GM20431 (cell line): ENCODE measurements around the gene MKNK1.

Source experiments
- in situ Hi-C: fragments of 300-500 bp; cut with MseI, MboI; formaldehyde crosslinking; loops from one replicate; pipeline ENCODE4 v1.15.0; 2020; ENCODE audit warnings: low sequenced_read_pairs; ENCODE audit not compliant: unreplicated experiment

The MKNK1 gene

GRCh38 chr1:46526691-46527291, 77.3 kb downstream of the MKNK1 start:
- in situ Hi-C loops = no loop called here

GRCh38 chr1:46526013-46526690, 77.9 kb downstream of the MKNK1 start:
- in situ Hi-C loops = no loop called here

DNA sequence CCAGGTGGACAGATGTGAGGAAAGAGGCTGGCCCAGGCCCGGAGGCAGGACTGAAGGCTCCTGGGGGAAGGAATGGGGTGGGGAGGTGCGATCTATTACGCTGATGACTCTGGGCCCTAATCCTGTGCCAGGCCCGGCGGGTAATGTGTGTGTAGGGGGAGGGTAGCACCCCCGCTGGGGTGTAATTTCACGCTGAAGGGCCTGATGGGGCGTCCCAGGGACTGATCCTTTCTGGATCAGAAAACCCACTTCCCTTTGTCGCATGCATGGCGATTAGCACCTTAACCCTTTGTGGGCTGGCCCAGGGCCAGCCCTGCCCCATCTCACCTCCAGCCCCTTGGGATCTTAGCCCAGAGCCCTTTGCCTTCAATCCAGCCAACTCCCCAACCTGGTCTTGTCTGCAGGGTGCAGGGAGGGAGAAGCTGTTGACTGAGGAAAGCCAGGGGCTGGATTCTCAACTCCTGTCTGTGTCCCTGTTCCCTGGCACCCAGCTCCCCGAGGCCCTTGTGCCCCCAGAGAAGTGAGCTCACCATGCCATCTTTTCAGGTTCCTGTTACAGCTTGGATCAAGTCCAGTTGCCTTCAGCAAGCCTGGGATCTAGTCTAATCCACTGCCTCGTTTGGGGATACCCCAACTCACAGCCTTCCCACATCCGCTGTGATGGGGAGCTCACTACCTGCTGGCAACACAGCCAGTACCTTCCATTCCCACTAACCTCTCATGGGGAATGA, 78.7 kb downstream of the MKNK1 start:
- in situ Hi-C loops = no loop called here

GRCh38 chr1:46524843-46525242, 79.2 kb downstream of the MKNK1 start:
- in situ Hi-C loops = no loop called here

DNA sequence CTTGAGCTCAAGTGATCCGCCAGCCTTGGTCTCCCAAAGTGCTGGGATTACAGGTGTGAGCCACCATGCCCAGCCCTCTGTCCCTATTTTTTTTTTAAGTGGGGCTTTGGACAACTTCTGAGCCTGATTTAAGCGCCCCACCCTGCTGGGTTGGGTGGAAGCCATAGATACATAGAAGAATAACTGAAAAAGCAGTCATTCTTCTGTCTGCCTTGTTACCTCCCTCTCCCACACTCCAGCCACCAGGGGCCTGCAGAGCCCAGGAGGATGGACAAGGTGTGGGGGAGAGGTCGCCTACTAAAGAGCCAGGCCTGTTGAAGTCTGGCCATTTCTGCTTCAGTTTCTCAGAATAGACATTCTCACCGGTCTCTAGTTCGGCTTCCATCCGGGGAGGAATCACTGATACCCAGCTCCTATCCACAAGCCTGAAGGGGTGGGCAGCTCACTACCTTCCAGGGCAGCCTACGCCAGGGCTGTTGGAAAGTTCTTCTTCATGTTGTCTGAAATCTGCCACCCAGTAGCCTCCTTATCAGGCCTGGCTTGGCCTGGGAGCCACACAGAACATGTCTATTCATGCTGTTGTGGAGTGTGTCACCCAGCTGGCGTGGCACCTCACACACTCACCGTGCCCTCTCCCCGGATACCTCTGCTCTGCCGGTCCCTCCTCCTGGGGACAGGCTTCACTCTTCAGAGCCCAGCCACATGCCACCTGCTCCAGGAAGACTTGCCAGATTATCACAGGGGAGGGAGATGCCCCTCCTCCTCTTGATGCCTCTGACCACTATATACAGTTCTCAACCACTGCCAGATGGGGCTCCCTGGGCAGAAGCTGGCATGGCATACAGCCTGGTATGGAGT, 80.3 kb downstream of the MKNK1 start:
- in situ Hi-C loops = no loop called here

- in situ Hi-C loops = no loop called here
Measured at GRCh38 chr1:46522969-46523320, 81.1 kb downstream of the MKNK1 start.

- in situ Hi-C loops = no loop called here
Measured at GRCh38 chr1:46522184-46522968, 81.7 kb downstream of the MKNK1 start.

- in situ Hi-C loops = no loop called here
Measured at GRCh38 chr1:46521414-46521813, 82.7 kb downstream of the MKNK1 start.

DNA sequence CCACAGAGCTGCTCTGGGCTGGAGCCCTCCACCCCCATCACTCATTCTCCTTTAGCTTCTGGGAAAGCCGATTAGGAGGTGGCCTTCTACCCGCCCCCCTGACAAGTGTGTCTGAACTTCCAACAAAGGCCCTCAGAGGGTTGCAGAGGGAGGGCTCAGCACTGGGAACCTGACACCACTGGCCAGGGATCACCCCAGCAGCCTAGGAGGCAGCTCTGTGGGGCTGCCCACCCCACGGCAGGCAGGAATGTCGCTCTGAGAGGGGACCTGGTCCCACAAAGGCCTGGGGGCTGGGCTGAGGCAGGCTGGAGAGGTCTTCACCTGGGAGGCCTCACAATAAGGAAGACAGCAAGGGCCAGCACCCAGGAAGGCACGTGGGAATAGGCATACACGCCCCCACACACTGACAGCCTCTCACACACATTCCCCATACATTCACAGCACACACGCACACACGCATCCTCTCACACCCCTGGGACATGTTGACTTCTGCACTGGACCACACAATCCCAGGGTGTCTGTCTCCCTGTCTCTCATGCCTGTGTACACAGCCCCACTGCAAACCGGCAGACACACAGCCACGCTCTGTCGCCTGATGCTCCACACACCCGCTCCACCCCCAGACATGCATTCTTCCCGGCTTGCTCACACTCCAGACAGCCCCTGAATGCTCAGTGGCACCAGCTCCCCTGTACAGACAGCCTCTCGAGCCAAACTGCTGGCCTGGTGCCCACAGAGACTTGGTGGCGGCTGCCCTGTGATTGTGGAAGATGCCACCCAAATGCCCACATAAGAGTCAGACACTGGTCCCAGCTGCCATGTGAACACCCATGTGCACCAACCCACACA, 83.8 kb downstream of the MKNK1 start:
- in situ Hi-C loops = no loop called here

- in situ Hi-C loops = no loop called here
Measured at GRCh38 chr1:46519209-46519608, 84.9 kb downstream of the MKNK1 start.

GRCh38 chr1:46517932-46518498, 86.1 kb downstream of the MKNK1 start:
- in situ Hi-C loops = no loop called here

DNA sequence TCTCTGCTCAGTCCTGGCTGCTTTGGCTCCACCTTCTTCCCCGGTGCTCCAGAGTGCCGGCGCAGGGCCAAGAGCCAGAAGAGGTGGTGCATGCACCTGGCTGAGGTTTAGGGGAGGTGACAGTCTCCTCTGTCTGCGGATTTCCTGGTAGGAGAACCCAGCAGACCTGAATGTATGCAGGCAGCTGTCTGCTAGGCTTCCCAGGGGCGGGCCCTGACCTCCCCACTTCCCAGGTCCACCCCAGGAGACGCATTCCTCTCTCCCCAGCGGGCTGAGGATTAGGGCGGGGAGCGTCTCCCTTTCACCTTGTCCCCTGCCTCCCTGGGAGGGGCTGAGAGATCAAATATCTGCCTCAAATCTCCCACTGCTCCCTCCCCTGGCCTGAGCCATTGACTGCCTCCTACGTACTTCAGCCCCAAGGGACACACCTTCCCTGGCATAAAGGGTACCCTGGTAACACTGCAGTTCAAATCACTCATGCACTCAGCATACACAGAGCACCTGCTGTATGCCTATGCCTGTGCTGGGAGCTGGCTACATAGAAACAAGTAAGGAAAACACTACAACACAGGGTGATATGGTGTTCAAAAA, 87.0 kb downstream of the MKNK1 start:
- in situ Hi-C loops = no loop called here

DNA sequence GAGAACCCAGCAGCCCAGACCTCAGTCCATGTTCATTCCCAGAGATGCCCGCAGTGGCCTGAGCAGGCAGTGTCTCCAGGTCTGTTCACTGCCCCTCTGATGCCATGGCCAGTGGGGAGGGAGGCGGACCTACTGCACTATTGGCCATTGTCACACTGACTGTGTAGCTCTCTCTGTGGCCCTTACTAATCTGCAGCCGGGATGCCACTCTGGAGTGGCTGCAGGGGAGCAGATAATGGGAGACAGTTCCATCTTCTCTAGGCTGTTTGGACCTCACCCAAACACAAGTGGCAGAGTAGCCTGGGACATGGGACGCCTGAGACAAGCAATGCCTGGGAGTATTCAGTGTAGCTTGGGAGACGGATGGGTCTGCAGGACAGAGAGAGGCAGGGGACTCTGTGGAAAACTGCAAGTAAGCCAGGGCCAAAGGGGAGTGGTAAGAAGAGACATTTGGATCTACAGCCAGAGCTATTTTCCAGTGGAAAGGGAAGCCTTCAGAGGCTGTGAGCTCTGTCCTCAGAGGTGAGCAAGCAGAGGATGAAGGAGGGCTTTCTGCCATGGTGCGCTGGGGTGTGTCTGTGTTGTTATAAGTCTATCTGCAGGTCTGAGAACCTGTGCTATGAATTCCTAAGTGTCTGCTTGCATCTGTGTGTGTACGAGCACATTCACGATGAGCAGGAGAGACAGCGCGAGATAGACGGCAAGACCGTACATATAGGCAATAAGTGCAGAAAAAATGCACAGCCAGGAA, 87.7 kb downstream of the MKNK1 start:
- in situ Hi-C loops = no loop called here

GRCh38 chr1:46515576-46515975, 88.5 kb downstream of the MKNK1 start:
- in situ Hi-C loops = no loop called here

GRCh38 chr1:46513536-46513935, 90.5 kb downstream of the MKNK1 start:
- in situ Hi-C loops = no loop called here

DNA sequence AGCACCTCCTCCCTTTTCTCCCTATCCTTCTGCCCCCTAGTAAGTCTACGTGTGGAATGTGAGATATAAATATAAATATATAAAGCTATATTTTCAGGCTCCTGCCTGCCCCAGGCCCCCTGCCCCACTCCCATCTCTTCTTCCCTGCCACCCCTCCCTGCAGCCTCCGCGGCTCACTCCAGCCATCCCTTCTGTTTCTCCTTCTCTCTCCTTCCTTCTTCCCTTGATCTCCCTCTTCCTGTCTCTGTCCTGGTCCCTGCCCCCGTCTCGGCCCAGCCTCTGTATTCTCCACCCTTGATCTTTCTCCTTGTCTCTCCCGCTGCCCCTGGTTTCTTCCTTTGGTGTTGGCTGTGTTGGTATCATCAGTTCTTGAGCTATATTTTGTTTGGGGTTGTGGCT, 91.3 kb downstream of the MKNK1 start:
- in situ Hi-C loops = no loop called here

GRCh38 chr1:46512135-46512791, 91.8 kb downstream of the MKNK1 start:
- in situ Hi-C loops = no loop called here
